Neural cell (in vitro differentiated cells): Measurements from ENCODE around the gene AGBL4. TPM values are rescaled to one million over a fixed set of nuclear protein-coding genes. Genes with fewer than 3 reads are reported as not detected.

Experiments
- H2AFZ ChIP-seq: fragments of 200-600, 300-800 bp; sonication (generic), shearing (Covaris generic); 2 replicates; pipeline ENCODE4 v1.6.0; 2014; ENCODE audit warnings: low read depth, mild to moderate bottlenecking, antibody characterized with exemption, low read length, moderate library complexity
- H3F3A ChIP-seq: fragments of 200-600 bp; shearing (Covaris generic); 2 replicates; pipeline ENCODE4 v1.6.1; 2016; ENCODE audit warnings: mild to moderate bottlenecking, moderate library complexity, mixed read lengths, antibody characterized with exemption, low read length; ENCODE audit not compliant: insufficient read depth, poor library complexity, severe bottlenecking
- H3K27ac ChIP-seq: fragments of 200-600, 300-800 bp; sonication (generic), shearing (Covaris generic); 2 replicates; pipeline ENCODE4 v1.5.1; 2014; ENCODE audit warnings: mild to moderate bottlenecking, low read length, moderate library complexity
- H3K27me3 ChIP-seq: fragments of 300-800, 200-600 bp; sonication (generic), shearing (Covaris generic); 2 replicates; pipeline ENCODE4 v1.6.0; 2014; ENCODE audit warnings: mild to moderate bottlenecking, low read depth, low read length, moderate library complexity; ENCODE audit not compliant: insufficient read depth
- H3K36me3 ChIP-seq: fragments of 300-800, 200-600 bp; sonication (generic), shearing (Covaris generic); 2 replicates; pipeline ENCODE4 v1.5.1; 2014; ENCODE audit warnings: mild to moderate bottlenecking, antibody characterized with exemption, low read length, moderate library complexity; ENCODE audit not compliant: insufficient read depth
- H3K4me2 ChIP-seq: fragments of 300-800, 200-600 bp; sonication (generic), shearing (Covaris generic); 2 replicates; pipeline ENCODE4 v1.6.0; 2014; ENCODE audit warnings: mild to moderate bottlenecking, low read length
- H3K4me3 ChIP-seq: fragments of 300-800, 200-600 bp; sonication (generic), shearing (Covaris generic); 2 replicates; pipeline ENCODE4 v1.5.1; 2014; ENCODE audit warnings: mild to moderate bottlenecking, low read length, moderate library complexity
- H3K79me2 ChIP-seq: fragments of 200-600 bp; shearing (Covaris generic); replicated peaks from 2 replicates; pipeline ENCODE4 v1.6.0; 2014; ENCODE audit warnings: mild to moderate bottlenecking, low read length, moderate library complexity; ENCODE audit not compliant: insufficient read depth
- H3K9ac ChIP-seq: fragments of 300-800, 200-600 bp; sonication (generic), shearing (Covaris generic); 2 replicates; pipeline ENCODE4 v1.6.1; 2016; ENCODE audit warnings: mild to moderate bottlenecking, low read length, mixed read lengths
- H3K9me2 ChIP-seq: fragments of 200-600 bp; shearing (Covaris generic); 2 replicates; pipeline ENCODE4 v1.6.1; 2016; ENCODE audit warnings: mild to moderate bottlenecking, low read length, mixed read lengths; ENCODE audit not compliant: insufficient read depth
- H3K9me3 ChIP-seq: fragments of 200-600, 300-800 bp; sonication (generic), shearing (Covaris generic); 2 replicates; pipeline ENCODE4 v1.6.1; 2016; ENCODE audit warnings: mild to moderate bottlenecking, mixed run types, low read length, moderate library complexity, mixed read lengths
- H4K20me1 ChIP-seq: fragments of 200-600 bp; shearing (Covaris generic); 2 replicates; pipeline ENCODE4 v1.6.1; 2016; ENCODE audit warnings: mild to moderate bottlenecking, mixed run types; ENCODE audit not compliant: insufficient read depth
- EP300 ChIP-seq: fragments of 450-650 bp; conservative IDR thresholded peaks from 2 replicates; pipeline ENCODE4 v1.6.1; 2014; ENCODE audit warnings: antibody characterized with exemption, mild to moderate bottlenecking, moderate library complexity; ENCODE audit not compliant: poor library complexity, severe bottlenecking
- EZH2 ChIP-seq: fragments of 200-600, 300-800 bp; shearing (Covaris generic), sonication (generic); IDR thresholded peaks from 2 replicates; pipeline ENCODE4 v1.6.1; 2014; ENCODE audit warnings: antibody characterized with exemption, low read length, borderline replicate concordance, mild to moderate bottlenecking; ENCODE audit not compliant: insufficient read depth, poor library complexity, severe bottlenecking
- MXI1 ChIP-seq: fragments of 450-650 bp; conservative IDR thresholded peaks from 2 replicates; pipeline ENCODE4 v1.6.1; 2014; ENCODE audit warnings: antibody characterized with exemption, mild to moderate bottlenecking; ENCODE audit not compliant: poor library complexity, severe bottlenecking
- POLR2AphosphoS5 ChIP-seq: IDR thresholded peaks from 2 replicates; pipeline ENCODE4 v1.6.1; 2012
- RAD21 ChIP-seq: fragments of 450-650 bp; conservative IDR thresholded peaks from 2 replicates; pipeline ENCODE4 v1.6.1; 2014; ENCODE audit warnings: antibody characterized with exemption, mild to moderate bottlenecking, moderate library complexity
- SMC3 ChIP-seq: fragments of 450-650 bp; conservative IDR thresholded peaks from 2 replicates; pipeline ENCODE4 v1.6.1; 2014; ENCODE audit warnings: antibody characterized with exemption, mild to moderate bottlenecking, moderate library complexity; ENCODE audit not compliant: poor library complexity
- TAF1 ChIP-seq: IDR thresholded peaks from 2 replicates; pipeline ENCODE4 v1.6.1; 2012; ENCODE audit warnings: low read depth
- polyA plus RNA-seq: library from polyadenylated mRNA; depleted of rRNA; stranded (reverse); fragments of >200 nt; gene quantifications from 2 replicates; pipeline ENCODE4 v1.2.3, GENCODE V29; 2014
- TF ChIP-seq, protein P1 (sequence below): fragments of 450-650 bp; IDR thresholded peaks from 2 replicates; pipeline ENCODE4 v1.5.1; 2014; ENCODE audit warnings: antibody characterized with exemption, mild to moderate bottlenecking, moderate library complexity; ENCODE audit not compliant: poor library complexity, severe bottlenecking
- TF ChIP-seq, protein P2 (sequence below): IDR thresholded peaks from 2 replicates; pipeline ENCODE4 v1.6.1; 2012; ENCODE audit warnings: borderline replicate concordance

Gene AGBL4
- polyA plus RNA-seq, 1 donor from 2014 or later = 1.3 TPM

DNA sequence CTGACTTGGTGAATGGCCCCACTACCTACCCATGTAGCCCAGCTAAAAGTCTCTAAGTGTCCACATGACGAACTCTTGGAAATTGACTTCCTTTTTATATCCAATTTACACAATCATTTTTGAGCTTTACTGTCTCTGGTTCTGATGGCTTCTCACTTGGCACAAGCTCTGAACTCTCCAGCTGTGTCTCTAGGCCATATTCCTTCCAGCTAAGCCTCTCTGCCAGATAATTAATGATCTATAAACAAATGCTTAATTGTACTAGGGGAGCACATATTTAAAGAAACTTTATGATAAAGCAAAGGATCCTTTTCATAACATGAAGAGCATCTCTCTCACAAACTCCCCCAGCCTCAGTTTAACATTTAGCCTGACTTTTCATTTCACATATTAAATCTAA, 1230.8 kb downstream of the AGBL4 start:
- TF ChIP-seq SMC3 (no peak), MXI1 (no peak), RAD21 (no peak), EP300 (no peak), TAF1 (no peak), POLR2AphosphoS5 (no peak), EZH2 (no peak)
- TF ChIP-seq, protein P1, sequence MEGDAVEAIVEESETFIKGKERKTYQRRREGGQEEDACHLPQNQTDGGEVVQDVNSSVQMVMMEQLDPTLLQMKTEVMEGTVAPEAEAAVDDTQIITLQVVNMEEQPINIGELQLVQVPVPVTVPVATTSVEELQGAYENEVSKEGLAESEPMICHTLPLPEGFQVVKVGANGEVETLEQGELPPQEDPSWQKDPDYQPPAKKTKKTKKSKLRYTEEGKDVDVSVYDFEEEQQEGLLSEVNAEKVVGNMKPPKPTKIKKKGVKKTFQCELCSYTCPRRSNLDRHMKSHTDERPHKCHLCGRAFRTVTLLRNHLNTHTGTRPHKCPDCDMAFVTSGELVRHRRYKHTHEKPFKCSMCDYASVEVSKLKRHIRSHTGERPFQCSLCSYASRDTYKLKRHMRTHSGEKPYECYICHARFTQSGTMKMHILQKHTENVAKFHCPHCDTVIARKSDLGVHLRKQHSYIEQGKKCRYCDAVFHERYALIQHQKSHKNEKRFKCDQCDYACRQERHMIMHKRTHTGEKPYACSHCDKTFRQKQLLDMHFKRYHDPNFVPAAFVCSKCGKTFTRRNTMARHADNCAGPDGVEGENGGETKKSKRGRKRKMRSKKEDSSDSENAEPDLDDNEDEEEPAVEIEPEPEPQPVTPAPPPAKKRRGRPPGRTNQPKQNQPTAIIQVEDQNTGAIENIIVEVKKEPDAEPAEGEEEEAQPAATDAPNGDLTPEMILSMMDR = no peak
- TF ChIP-seq, protein P2, sequence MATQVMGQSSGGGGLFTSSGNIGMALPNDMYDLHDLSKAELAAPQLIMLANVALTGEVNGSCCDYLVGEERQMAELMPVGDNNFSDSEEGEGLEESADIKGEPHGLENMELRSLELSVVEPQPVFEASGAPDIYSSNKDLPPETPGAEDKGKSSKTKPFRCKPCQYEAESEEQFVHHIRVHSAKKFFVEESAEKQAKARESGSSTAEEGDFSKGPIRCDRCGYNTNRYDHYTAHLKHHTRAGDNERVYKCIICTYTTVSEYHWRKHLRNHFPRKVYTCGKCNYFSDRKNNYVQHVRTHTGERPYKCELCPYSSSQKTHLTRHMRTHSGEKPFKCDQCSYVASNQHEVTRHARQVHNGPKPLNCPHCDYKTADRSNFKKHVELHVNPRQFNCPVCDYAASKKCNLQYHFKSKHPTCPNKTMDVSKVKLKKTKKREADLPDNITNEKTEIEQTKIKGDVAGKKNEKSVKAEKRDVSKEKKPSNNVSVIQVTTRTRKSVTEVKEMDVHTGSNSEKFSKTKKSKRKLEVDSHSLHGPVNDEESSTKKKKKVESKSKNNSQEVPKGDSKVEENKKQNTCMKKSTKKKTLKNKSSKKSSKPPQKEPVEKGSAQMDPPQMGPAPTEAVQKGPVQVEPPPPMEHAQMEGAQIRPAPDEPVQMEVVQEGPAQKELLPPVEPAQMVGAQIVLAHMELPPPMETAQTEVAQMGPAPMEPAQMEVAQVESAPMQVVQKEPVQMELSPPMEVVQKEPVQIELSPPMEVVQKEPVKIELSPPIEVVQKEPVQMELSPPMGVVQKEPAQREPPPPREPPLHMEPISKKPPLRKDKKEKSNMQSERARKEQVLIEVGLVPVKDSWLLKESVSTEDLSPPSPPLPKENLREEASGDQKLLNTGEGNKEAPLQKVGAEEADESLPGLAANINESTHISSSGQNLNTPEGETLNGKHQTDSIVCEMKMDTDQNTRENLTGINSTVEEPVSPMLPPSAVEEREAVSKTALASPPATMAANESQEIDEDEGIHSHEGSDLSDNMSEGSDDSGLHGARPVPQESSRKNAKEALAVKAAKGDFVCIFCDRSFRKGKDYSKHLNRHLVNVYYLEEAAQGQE = no peak
- Histone ChIP-seq H3K9me2 (no peaks in the 10 kb centered on the region), H3K27me3 (no peaks in the 10 kb centered on the region), H3K36me3 (no peaks in the 10 kb centered on the region), H3K27ac (no peak overlapping the region), H4K20me1 (no peaks in the 10 kb centered on the region), H3K4me2 (no peak overlapping the region), H3K79me2 (no peaks in the 10 kb centered on the region), H3K9ac (no peak overlapping the region), H2AFZ (no peak overlapping the region), H3K9me3 (no peaks in the 10 kb centered on the region), H3K4me3 (no peak overlapping the region), H3F3A (no peaks in the 10 kb centered on the region)

DNA sequence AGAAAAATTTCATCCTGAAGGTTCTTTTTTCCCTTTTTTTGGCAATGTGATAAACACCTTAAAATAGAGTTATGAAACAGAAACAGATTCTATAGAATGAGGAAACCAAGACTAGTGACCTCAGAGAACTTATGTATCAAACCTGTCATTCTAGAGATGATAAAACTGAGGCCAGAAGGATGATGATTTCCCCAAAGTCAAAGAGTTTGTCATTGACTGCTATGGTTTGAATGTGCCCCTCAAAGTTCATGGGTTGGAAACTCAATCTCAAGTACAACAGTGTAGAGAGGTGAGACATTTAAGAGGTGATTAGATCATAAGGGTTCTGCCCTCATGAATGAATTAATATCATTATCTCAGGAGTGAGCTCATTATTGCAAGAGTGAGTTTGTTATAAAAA, 1233.4 kb downstream of the AGBL4 start:
- H3F3A ChIP-seq = no peaks in the 10 kb centered on the region
- no peaks in the 10 kb centered on the region for H3K9me2 ChIP-seq
- H3K27ac ChIP-seq = no peak overlapping the region

DNA sequence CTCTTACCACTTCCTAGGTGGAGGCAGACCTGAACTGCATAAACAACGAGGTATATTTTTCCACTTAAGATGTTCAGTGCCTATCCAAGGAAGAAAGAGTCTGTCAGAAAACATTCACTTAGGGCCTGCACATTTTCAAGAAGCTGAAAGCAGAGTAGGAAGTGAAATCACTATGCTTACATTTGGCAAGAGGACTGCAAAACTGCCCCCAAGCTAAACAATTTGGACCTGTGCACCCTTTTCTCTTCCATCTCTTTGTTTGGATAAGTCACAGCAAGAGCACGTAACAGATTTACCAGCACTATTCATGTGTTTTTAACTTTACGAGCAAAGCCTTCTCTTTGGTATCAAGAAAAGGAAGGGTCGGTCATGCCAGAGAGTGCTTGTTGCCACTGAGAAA, 1233.9 kb downstream of the AGBL4 start:
- Histone ChIP-seq H3F3A (no peaks in the 10 kb centered on the region), H3K4me3 (no peak overlapping the region), H3K36me3 (no peaks in the 10 kb centered on the region)

More for the DNA sequence above, 1233.4 kb downstream of the AGBL4 start:
- Histone ChIP-seq H3K36me3 (no peaks in the 10 kb centered on the region), H3K4me2 (no peak overlapping the region), H2AFZ (no peak overlapping the region), H4K20me1 (no peaks in the 10 kb centered on the region), H3K4me3 (no peak overlapping the region), H3K9me3 (no peaks in the 10 kb centered on the region), H3K79me2 (no peaks in the 10 kb centered on the region), H3K9ac (no peak overlapping the region), H3K27me3 (no peaks in the 10 kb centered on the region)
- TF ChIP-seq EZH2 = no peak

More for the DNA sequence above, 1233.9 kb downstream of the AGBL4 start:
- no peak overlapping the region for H3K27ac ChIP-seq
- no peak overlapping the region for H3K9ac ChIP-seq
- no peaks in the 10 kb centered on the region for H3K27me3 ChIP-seq
- no peaks in the 10 kb centered on the region for H3K79me2 ChIP-seq
- no peak overlapping the region for H2AFZ ChIP-seq
- TF ChIP-seq SMC3 (no peak), EZH2 (no peak)
- TF ChIP-seq, protein P2 = no peak
- no peaks in the 10 kb centered on the region for H4K20me1 ChIP-seq
- H3K9me3 ChIP-seq = no peaks in the 10 kb centered on the region
- H3K9me2 ChIP-seq = no peaks in the 10 kb centered on the region
- no peak overlapping the region for H3K4me2 ChIP-seq
